GM19463 (cell line): ENCODE results near the gene TOR4A.
"Not testable (repeated sequence)": the region's sequence is repeated elsewhere in the genome, so short reads cannot be mapped to it uniquely, and the experiment has no call there.

Source experiments
- ATAC-seq: cut with Tn5 transposase; IDR thresholded peaks from one replicate; pipeline ENCODE4 v1.9.1; 2021; ENCODE audit warnings: mild to moderate bottlenecking, moderate library complexity; ENCODE audit not compliant: unreplicated experiment

Gene TOR4A

GRCh38 chr9:137251490-137252268 is 25.8 kb upstream of the TOR4A start:
- no peak for ATAC-seq

GRCh38 chr9:137252555-137253506 is 24.7 kb upstream of the TOR4A start:
- no peak for ATAC-seq

- ATAC-seq: no peak
Measured at GRCh38 chr9:137253717-137254623, 23.6 kb upstream of the TOR4A start.

GRCh38 chr9:137254624-137255447 is 22.7 kb upstream of the TOR4A start, which contains the start of gene NELFB:
Gene NELFB (plus strand): TSS chr9:137255327.
- ATAC-seq: peak; percentile 81

- ATAC-seq: peak; percentile 25
Measured at GRCh38 chr9:137255448-137256114, 21.9 kb upstream of the TOR4A start.

- no peak for ATAC-seq
Measured at GRCh38 chr9:137256362-137256761, 21.2 kb upstream of the TOR4A start.

- ATAC-seq: no peak
Measured at GRCh38 chr9:137256856-137257255, 20.7 kb upstream of the TOR4A start.

GRCh38 chr9:137262173-137262908 is 15.2 kb upstream of the TOR4A start:
- not testable (repeated sequence) for ATAC-seq

GRCh38 chr9:137262909-137263285 is 14.6 kb upstream of the TOR4A start:
- ATAC-seq: no peak

- no peak for ATAC-seq
Measured at GRCh38 chr9:137263506-137263905, 14.0 kb upstream of the TOR4A start.

- ATAC-seq: no peak
Measured at GRCh38 chr9:137264067-137264466, 13.5 kb upstream of the TOR4A start.

GRCh38 chr9:137265496-137266161 is 11.9 kb upstream of the TOR4A start:
- no peak for ATAC-seq

- no peak for ATAC-seq
Measured at GRCh38 chr9:137266162-137266527, 11.4 kb upstream of the TOR4A start.

- no peak for ATAC-seq
Measured at GRCh38 chr9:137266585-137267453, 10.7 kb upstream of the TOR4A start.

GRCh38 chr9:137267933-137268355 is 9.6 kb upstream of the TOR4A start:
- ATAC-seq: no peak

- ATAC-seq: no peak
Measured at GRCh38 chr9:137268538-137269201, 8.9 kb upstream of the TOR4A start.
